Measurements from ENCODE around the gene KDF1. TPM values are rescaled to one million over a fixed set of nuclear protein-coding genes. Genes with fewer than 3 reads are reported as not detected.

The KDF1 gene
- total and polyA plus RNA-seq, 2 donors (not counting 3 experiments of a cell fraction or from before 2014, with no cell fraction given): not detected

DNA sequence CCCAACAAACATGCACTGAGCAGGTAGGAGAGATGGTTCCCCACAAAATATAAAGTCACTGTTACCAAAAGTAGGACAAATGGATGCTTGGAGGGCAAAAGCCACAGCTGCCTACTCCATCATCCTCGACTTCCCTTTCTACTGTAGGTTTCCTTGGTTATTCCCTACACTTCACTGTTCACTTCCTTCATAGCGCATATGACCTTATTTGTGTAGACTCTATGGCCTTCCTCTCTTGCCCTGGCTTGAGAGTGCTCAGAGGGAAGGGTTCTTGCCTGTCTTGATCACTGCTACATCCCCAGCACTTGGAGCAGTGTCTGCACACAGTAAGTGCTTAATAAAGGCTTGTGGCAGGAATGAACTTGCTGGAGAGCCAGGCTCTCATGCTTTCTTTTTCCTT is 18.6 kb upstream of the KDF1 start:
- no peak overlapping the region for H3K4me2 ChIP-seq (ENCODE audit: insufficient read depth, low read length)
- FAIRE-seq (no peak), DNase-seq (ENCODE audit: low read depth, low spot score) (no peak)
- TF ChIP-seq FOS (IDR thresholded peaks at IDR 0.05; ENCODE audit: borderline replicate concordance, insufficient read depth, low read length): no peak
- TF ChIP-seq, protein P1, sequence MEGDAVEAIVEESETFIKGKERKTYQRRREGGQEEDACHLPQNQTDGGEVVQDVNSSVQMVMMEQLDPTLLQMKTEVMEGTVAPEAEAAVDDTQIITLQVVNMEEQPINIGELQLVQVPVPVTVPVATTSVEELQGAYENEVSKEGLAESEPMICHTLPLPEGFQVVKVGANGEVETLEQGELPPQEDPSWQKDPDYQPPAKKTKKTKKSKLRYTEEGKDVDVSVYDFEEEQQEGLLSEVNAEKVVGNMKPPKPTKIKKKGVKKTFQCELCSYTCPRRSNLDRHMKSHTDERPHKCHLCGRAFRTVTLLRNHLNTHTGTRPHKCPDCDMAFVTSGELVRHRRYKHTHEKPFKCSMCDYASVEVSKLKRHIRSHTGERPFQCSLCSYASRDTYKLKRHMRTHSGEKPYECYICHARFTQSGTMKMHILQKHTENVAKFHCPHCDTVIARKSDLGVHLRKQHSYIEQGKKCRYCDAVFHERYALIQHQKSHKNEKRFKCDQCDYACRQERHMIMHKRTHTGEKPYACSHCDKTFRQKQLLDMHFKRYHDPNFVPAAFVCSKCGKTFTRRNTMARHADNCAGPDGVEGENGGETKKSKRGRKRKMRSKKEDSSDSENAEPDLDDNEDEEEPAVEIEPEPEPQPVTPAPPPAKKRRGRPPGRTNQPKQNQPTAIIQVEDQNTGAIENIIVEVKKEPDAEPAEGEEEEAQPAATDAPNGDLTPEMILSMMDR (IDR thresholded peaks at IDR 0.05; ENCODE audit: extremely low read depth in 1 of 2, insufficient read depth in 1 of 2, low read depth in 1 of 2, low read length in 2 of 2): no peak
- no peak for TF ChIP-seq MYC (IDR thresholded peaks at IDR 0.05; ENCODE audit: low read depth, low read length)
- no peak for TF ChIP-seq JUN (IDR thresholded peaks at IDR 0.05; ENCODE audit: borderline replicate concordance, insufficient read depth, insufficient read length, low read depth)
- TF ChIP-seq POLR2A (IDR thresholded peaks at IDR 0.05; ENCODE audit: low read depth, low read length): no peak
- TF ChIP-seq, protein P2, sequence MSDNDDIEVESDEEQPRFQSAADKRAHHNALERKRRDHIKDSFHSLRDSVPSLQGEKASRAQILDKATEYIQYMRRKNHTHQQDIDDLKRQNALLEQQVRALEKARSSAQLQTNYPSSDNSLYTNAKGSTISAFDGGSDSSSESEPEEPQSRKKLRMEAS (IDR thresholded peaks at IDR 0.05; ENCODE audit: insufficient read depth, insufficient read length): no peak
- no peak for TF ChIP-seq GATA2 (IDR thresholded peaks at IDR 0.05; ENCODE audit: insufficient read depth, insufficient read length, low read depth, low read length)
- TF ChIP-seq POLR2AphosphoS5 (IDR thresholded peaks at IDR 0.05; ENCODE audit: insufficient read depth, low read depth, low read length): no peak
- TF ChIP-seq EZH2 (IDR thresholded peaks at IDR 0.05; ENCODE audit: borderline replicate concordance, low read depth, low read length, severe bottlenecking): no peak
- dilution Hi-C loops (cut with MboI; ENCODE audit: extremely low pct_ligation_motif_present, low sequenced_read_pairs) (no loop called here), intact Hi-C loops (cut with micrococcal nuclease) (no loop called here)
- no peak overlapping the region for H3K4me3 ChIP-seq (replicated peaks in 1 of 3; ENCODE audit: insufficient read depth in 1 of 3, low read depth in 1 of 3, low read length in 3 of 3)
- H3K9me3 ChIP-seq (replicated peaks; ENCODE audit: control insufficient read depth, insufficient read depth, low read length): no peaks in the 10 kb centered on the region
- no peaks in the 10 kb centered on the region for H3K4me1 ChIP-seq (ENCODE audit: control insufficient read depth, extremely low read depth, insufficient read depth, low read length)
- H3K27ac ChIP-seq (ENCODE audit: insufficient read depth, low read depth, low read length): no peak overlapping the region
- no peak overlapping the region for H3K9ac ChIP-seq (replicated peaks; ENCODE audit: extremely low read depth, insufficient read depth, low read length)
- no peaks in the 10 kb centered on the region for H3K9me1 ChIP-seq (replicated peaks; ENCODE audit: control insufficient read depth, extremely low read depth, insufficient read depth, low read length)
- no peaks in the 10 kb centered on the region for H3K36me3 ChIP-seq (ENCODE audit: control insufficient read depth in 2 of 2, extremely low read depth in 1 of 2, insufficient read depth in 2 of 2, low read length in 2 of 2)
- H2AFZ ChIP-seq (ENCODE audit: low read depth, low read length): no peak overlapping the region
- peaks cover 0 to 6% of the 10 kb centered on the region in 2 experiments for H3K27me3 ChIP-seq (ENCODE audit: control insufficient read depth in 2 of 2, insufficient read depth in 2 of 2, low read length in 2 of 2)
- no peaks in the 10 kb centered on the region for H4K20me1 ChIP-seq (replicated peaks; ENCODE audit: control insufficient read depth, extremely low read depth, insufficient read depth, low read length)
- BruUV-seq (replicated peaks): no TSS peak
- H3K79me2 ChIP-seq (ENCODE audit: control insufficient read depth, insufficient read depth, low read length): no peaks in the 10 kb centered on the region
- ChIA-PET CTCF (interaction anchor here (1.4 kb wide), 1 partner anchor 12 kb away, joined by 4 read pairs; no protein-coding TSS in a partner anchor), POLR2A (interaction anchor here (0.6 kb wide), 1 partner anchor 41 kb away, joined by 3 read pairs; no protein-coding TSS in a partner anchor)

All from endothelial cell of umbilical vein (primary cell).